GM10266 (cell line): ENCODE data around the gene IVL.

ENCODE experiments used
- DNase-seq: peaks from one replicate; pipeline ENCODE4 v3.0.0; 2012; ENCODE audit errors: extremely low spot score
- TF ChIP-seq, protein P1 (sequence below): IDR thresholded peaks from 2 replicates; pipeline ENCODE4 v1.5.1; 2012; ENCODE audit warnings: mild to moderate bottlenecking, low read depth; ENCODE audit not compliant: control insufficient read depth, insufficient read depth; ENCODE audit errors: missing control alignments

The IVL gene

DNA sequence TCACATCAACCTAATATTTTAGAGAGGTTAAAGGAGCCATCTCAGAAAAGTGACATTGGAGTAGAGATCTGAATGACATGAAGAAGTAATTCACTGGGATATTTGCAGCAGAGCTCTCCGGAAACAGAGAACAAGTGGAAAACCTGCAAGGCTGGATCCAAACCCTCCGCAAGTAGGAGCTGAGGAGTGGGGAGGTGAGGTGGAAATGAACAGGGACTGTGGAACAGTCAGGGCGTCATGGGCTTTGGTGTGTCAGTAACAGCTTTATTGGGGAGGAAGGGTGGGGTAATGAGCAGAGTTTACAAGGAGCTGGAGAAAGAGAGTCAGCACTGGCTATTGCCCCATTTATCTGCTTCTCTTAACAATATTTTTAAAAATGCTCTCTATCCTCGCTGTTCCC is 9.3 kb upstream of the IVL start:
- no peak for DNase-seq
- TF ChIP-seq, protein P1, sequence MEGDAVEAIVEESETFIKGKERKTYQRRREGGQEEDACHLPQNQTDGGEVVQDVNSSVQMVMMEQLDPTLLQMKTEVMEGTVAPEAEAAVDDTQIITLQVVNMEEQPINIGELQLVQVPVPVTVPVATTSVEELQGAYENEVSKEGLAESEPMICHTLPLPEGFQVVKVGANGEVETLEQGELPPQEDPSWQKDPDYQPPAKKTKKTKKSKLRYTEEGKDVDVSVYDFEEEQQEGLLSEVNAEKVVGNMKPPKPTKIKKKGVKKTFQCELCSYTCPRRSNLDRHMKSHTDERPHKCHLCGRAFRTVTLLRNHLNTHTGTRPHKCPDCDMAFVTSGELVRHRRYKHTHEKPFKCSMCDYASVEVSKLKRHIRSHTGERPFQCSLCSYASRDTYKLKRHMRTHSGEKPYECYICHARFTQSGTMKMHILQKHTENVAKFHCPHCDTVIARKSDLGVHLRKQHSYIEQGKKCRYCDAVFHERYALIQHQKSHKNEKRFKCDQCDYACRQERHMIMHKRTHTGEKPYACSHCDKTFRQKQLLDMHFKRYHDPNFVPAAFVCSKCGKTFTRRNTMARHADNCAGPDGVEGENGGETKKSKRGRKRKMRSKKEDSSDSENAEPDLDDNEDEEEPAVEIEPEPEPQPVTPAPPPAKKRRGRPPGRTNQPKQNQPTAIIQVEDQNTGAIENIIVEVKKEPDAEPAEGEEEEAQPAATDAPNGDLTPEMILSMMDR, result no peak

DNA sequence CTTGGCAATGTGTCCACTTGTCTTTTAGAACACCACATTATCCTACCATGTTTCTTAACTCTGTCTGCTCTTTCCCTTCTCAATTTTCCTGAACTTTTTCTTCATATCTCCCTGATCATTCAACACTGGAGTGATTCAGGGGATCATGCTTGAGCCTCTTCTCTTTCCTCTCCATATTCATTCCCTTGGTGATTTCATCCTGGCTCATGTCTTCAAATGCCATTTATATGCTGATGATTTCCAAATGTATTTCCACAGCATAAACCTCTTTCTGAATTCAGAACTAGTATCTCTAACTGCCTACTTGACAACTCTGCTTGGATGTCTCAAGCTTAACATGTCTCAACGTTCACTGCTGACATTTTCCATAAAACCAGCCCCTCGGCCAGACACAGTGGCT is 8.5 kb upstream of the IVL start:
- TF ChIP-seq, protein P1, result no peak
- no peak for DNase-seq

DNA sequence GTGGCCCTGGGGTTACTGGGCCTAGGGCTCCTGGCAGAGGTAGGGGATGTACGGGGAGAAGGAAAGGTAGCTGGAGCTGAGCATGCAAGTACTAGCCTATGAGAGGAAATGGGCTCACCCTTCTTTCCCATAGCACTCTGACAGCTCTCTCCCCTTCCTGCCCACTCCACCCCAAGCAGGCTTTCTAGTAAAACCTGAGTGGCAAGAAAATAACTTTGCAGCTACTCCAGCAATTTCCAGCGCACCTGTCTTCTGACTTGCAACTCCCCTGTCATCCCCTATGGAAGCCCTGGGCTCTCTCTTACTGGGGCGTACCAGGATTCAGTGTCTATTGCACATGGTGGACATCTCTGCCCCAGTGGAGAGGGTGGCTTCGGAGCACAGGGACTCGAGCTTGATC is 6.7 kb upstream of the IVL start:
- no peak for DNase-seq

DNA sequence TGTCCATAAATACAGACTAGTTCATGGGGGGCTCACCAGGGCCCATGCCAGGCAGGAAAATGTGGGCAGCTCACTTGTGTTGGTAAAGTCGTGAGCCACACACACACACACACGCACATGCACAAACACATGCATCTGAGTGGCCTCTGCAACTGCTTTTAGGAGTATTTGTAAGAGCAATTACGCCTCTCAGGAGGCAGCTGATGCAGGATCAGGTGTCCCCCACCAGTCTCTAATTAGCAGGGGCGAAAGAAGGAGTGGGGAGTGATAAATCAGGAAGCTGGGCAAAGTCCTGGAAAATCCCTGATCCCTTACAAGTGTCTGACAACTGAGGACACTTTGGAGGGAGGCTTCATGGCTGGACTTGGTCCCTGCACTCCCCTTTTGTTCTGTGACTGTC is 5.7 kb upstream of the IVL start:
- TF ChIP-seq, protein P1, result no peak
- DNase-seq, result no peak

More for the DNA sequence above, 6.7 kb upstream of the IVL start:
- TF ChIP-seq, protein P1, result no peak

DNA sequence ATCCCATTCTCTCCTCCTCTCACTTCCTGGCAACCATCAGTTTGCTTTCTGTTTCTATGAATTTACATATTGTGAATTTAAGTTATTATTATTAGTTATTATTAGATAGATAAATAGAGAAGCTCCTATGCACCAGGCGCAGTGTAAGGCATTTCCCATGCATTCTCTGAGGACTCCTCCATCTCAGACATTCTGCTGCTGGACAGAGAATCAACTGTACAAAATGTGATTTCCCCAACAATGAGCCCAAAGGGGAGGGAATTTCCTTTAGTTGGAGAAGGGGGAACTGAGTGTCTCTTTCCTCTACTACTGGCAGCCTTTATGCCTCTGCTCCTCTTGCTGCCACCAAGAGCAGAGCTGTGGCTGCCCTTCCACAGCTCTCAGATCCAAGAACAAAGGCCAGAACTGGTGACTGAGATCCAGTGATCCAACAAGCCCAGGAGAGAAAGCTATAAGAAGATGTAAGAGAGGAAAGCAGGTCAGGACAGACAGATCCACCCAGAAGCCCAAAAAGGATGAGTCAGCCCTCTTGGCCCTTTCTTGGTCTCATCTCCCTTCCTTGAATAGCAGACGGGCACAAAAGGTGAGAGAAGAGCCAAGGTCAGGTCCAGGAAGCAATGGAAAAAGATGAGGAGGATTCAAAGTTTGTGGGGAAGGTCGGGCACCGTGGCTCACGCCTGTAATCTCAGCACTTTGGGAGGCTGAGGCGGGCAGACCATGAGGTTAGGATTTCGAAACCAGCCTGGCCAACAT is 3.5 kb upstream of the IVL start:
- no peak for DNase-seq
- TF ChIP-seq, protein P1, result no peak

DNA sequence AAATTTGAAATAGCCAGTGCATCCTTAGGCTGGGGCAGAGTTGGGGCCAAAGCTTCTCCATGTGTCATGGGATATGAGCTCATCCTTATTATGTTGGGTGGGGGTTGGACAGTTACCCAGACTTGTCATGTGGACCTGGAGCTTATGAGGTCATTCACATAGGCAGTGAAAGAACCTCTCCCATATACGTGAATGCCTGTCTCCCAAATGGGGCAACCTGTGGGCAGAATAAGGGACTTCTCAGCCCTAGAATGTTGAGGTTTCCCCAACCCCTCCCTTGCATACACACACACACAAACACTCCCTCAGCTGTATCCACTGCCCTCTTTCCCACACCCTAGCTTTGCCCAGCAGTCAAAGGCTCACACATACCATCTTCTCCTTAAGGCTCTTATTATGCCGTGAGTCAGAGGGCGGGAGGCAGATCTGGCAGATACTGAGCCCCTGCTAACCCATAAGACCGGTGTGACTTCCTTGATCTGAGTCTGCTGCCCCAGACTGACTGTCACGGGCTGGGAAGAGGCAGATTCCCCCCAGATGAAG is 2.3 kb upstream of the IVL start:
- TF ChIP-seq, protein P1, result no peak
- DNase-seq, result no peak

DNA sequence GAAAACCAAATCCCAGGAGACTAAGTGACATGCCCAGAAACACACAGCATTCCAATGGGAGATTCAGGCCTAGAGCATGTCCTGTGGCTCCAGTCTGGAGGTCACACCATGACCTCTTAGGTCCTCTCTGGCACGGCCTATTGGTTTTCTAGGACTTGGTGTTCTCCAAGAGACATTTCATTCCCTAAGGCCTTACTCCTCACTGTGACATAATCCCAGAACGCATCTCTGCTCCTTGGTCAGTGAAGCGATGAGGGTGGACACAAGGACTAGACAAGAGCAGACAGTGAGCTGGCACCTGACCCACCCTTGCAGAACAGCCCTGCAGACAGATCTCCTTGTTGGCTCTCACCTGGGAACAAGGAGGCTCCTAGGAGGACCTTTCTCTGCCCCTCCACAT is 860 bp downstream of the IVL start:
- TF ChIP-seq, protein P1, result no peak
- no peak for DNase-seq
